Common myeloid progenitor, CD34-positive (primary cell): ENCODE results near the gene RASGRP4.

Experiments used
- CTCF ChIA-PET: fragments of 350-600 bp; sonication (Branson Sonifier 250); formaldehyde crosslinking; loops from one replicate; lab custom pipeline; 2021; ENCODE audit warnings: antibody characterized with exemption; lab: Charles Lee
- POLR2A ChIA-PET: fragments of 350-600 bp; sonication (Branson Sonifier 250); formaldehyde crosslinking; loops from one replicate; lab custom pipeline; 2021; ENCODE audit warnings: antibody characterized with exemption; lab: Charles Lee
- DNase-seq, 3 donors: peaks; one replicate each; pipeline versions ENCODE4 v3.0.0 to v3.0.0-alpha.2; 2013
- H3K27ac ChIP-seq, 2 experiments: 1 replicate in 1 of 2; 2 replicates in 1 of 2; pipeline ENCODE4 v1.7.0; 2013; ENCODE audit warnings: inconsistent platforms in 2 of 2, low read length in 2 of 2, mild to moderate bottlenecking in 2 of 2, low read depth in 1 of 2, moderate library complexity in 1 of 2; ENCODE audit not compliant: severe bottlenecking in 2 of 2, insufficient read depth in 1 of 2, poor library complexity in 1 of 2
- H3K27me3 ChIP-seq, 5 experiments: replicated peaks in 2 of 5; 1 replicate in 3 of 5; 2 replicates in 2 of 5; pipeline versions ENCODE4 v1.6.1 to v1.7.0; 2013; ENCODE audit warnings: low read length in 4 of 5, mild to moderate bottlenecking in 2 of 5, moderate library complexity in 2 of 5, inconsistent platforms in 1 of 5; ENCODE audit not compliant: insufficient read depth in 5 of 5, control insufficient read depth in 4 of 5
- H3K36me3 ChIP-seq, 4 experiments: 1 replicate in 2 of 4; 2 replicates in 2 of 4; pipeline versions ENCODE4 v1.6.1 to v1.7.0; 2013; ENCODE audit warnings: low read length in 3 of 4, control low read depth in 1 of 4, mild to moderate bottlenecking in 1 of 4; ENCODE audit not compliant: control insufficient read depth in 4 of 4, insufficient read depth in 4 of 4
- H3K4me1 ChIP-seq, 4 experiments: 1 replicate in 3 of 4; 2 replicates in 1 of 4; pipeline versions ENCODE4 v1.6.1 to v1.7.1; 2013; ENCODE audit warnings: low read length in 3 of 4, mild to moderate bottlenecking in 3 of 4, control low read depth in 1 of 4, inconsistent platforms in 1 of 4, moderate library complexity in 1 of 4; ENCODE audit not compliant: control insufficient read depth in 4 of 4, insufficient read depth in 4 of 4; ENCODE audit errors: control extremely low read depth in 1 of 4
- H3K4me3 ChIP-seq, 7 experiments: 1 replicate in 4 of 7; 2 replicates in 3 of 7; pipeline versions ENCODE4 v1.5.1 to v1.7.0; 2013; ENCODE audit warnings: mild to moderate bottlenecking in 7 of 7, low read length in 6 of 7, moderate library complexity in 6 of 7, inconsistent platforms in 2 of 7, low read depth in 2 of 7, control low read depth in 1 of 7; ENCODE audit not compliant: insufficient read depth in 4 of 7, control insufficient read depth in 1 of 7; ENCODE audit errors: extremely low read depth in 1 of 7
- H3K9me3 ChIP-seq, 5 experiments: 1 replicate in 4 of 5; 2 replicates in 1 of 5; pipeline versions ENCODE4 v1.6.1 to v1.7.1; 2013; ENCODE audit warnings: low read length in 4 of 5, mild to moderate bottlenecking in 2 of 5, inconsistent platforms in 1 of 5, low read depth in 1 of 5, moderate library complexity in 1 of 5; ENCODE audit not compliant: control insufficient read depth in 4 of 5, insufficient read depth in 2 of 5; ENCODE audit errors: control extremely low read depth in 1 of 5
- WGBS: methylation state at CpG from one replicate; pipeline ENCODE4 v1.1.5; 2013; ENCODE audit not compliant: insufficient coverage; 5-methylcytosine and 5-hydroxymethylcytosine counted together

RASGRP4 gene

DNA sequence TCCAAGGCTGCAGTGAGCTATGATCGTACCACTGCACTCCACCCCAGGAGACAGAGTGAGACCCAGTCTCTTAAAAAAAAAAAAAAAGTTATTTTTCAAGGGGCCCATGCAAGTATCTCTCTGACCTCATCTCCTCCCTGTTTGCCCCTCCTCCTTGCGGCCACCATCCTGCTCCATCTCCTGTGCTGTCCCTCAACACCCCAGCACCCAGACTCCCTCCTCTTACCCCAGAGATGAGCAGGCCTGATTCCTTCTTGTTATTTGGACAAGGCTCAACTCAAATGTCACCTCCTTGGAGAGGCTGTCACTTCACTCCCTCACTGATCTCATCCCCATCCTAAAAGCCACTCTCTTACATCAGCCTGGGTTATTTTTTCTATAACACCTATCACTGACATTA is 11.9 kb upstream of the RASGRP4 start:
- no peak for DNase-seq
- 96% methylated on average over 2 of the region's 2 CpGs for WGBS
- CTCF ChIA-PET: no interaction called here

DNA sequence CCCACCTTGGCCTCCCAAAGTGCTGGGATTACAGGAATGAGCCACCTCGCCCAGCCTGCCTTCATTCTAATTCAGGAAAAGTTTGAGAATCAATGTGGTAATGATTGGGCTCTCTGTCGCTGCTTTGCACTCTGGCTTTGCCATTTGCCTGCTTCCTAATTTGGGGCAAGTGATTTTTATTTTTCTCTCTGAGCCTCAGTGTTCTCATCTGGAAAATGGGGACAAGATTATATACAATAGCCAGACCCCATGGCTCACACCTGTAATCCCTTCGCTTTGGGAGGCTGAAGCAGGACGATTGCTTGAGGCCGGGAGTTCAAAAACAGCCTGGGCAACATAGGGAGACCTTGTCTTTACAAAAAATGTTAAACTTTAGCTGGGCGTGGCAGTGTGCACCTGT is 11.3 kb upstream of the RASGRP4 start:
- ChIA-PET POLR2A (no interaction called here), CTCF (no interaction called here)
- peaks cover 0 to 19% (median 6%) of the 10 kb centered on the region in 4 experiments for H3K4me1 ChIP-seq
- H3K27ac ChIP-seq: no peak overlapping the region
- peaks cover 0 to 16% (median 3%) of the 10 kb centered on the region in 5 experiments for H3K27me3 ChIP-seq
- no peaks in the 10 kb centered on the region for H3K36me3 ChIP-seq
- no peak overlapping the region for H3K4me3 ChIP-seq
- DNase-seq: no peak
- no peaks in the 10 kb centered on the region for H3K9me3 ChIP-seq
- WGBS: 98% methylated on average over 6 of the region's 6 CpGs

More for the DNA sequence above, 11.9 kb upstream of the RASGRP4 start:
- no peaks in the 10 kb centered on the region for H3K36me3 ChIP-seq
- peaks cover 0 to 19% (median 6%) of the 10 kb centered on the region in 4 experiments for H3K4me1 ChIP-seq
- H3K9me3 ChIP-seq: no peaks in the 10 kb centered on the region
- POLR2A ChIA-PET: no interaction called here
- H3K27ac ChIP-seq: no peak overlapping the region
- H3K27me3 ChIP-seq: peaks cover 0 to 16% (median 3%) of the 10 kb centered on the region in 5 experiments
- H3K4me3 ChIP-seq: no peak overlapping the region

DNA sequence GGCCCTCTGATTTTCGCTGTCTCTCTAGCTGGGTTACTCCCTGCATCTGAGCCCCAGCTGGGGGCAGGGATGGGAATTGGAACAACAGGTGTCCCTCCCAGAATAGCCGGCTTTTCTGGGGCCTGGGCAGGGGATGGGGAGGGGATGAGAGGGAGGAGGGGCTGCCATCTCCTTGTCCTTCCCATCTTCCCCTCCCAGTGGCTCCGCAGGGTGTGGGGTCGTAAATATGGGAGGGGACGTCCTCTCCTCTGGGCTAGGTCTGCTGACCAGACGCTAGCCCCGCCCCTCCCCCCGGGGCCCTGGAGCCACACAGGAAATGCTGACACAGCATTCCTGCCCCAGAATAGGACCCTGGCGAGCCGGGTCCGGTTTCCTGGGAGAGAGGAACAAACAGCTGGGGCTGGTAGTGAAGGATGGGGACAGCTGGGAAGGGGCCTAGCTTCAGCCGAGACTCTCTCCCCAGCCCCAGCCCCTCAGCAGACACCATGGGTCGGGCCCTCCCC is 8.6 kb upstream of the RASGRP4 start:
- Histone ChIP-seq H3K36me3 (no peaks in the 10 kb centered on the region), H3K27me3 (peaks cover 0 to 16% (median 3%) of the 10 kb centered on the region in 5 experiments), H3K27ac (no peak overlapping the region), H3K9me3 (no peaks in the 10 kb centered on the region), H3K4me3 (no peak overlapping the region), H3K4me1 (peaks cover under 1 to 20% (median 5%) of the 10 kb centered on the region in 4 experiments)
- no peak for DNase-seq
- whole genome bisulfite sequencing: 44% methylated on average over 9 of the region's 13 CpGs
- ChIA-PET CTCF (interaction anchor here (0.9 to 1.3 kb wide), 2 partner anchors 9 to 19 kb away, joined by 3 to 5 read pairs; partner anchors contain the start of gene RASGRP4), POLR2A (interaction anchor here (0.5 kb wide), 1 partner anchor 429 kb away, joined by 3 read pairs; no protein-coding TSS in a partner anchor)

DNA sequence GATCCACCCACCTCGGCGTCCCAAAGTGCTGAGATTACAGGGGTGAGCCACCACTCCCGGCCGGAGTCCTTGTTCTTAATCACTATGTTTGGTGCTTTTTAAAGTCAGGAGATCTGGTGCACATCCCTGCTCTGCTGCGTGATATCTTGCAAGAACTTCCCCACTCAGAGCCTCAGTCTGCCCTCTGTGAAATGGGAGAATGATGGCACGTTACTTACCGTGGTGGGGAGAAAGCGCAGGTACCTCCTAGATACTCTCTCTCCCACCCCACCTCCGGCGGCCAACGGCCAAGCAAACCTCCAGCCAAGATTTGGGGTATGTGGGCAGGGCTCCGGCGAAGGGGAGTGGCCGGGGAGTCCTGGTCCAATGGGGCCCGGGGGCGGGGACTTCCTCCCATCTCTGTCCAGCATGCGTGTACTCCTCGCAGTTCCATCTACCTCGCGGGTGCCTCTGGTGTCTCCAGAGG is 7.3 kb upstream of the RASGRP4 start, which contains the start of gene RYR1:
Gene RYR1 (plus strand): TSS at position 424 of the 466 bp plus-strand sequence. CDS start 139 bp downstream, outside the sequence.
- Histone ChIP-seq H3K9me3 (no peaks in the 10 kb centered on the region), H3K27ac (no peak within 1 kb of the TSS), H3K36me3 (no peaks in the 10 kb centered on the region), H3K4me1 (peaks cover 3 to 30% (median 8%) of the 10 kb centered on the region in 4 experiments), H3K27me3 (peaks cover 0 to 16% (median 3%) of the 10 kb centered on the region in 5 experiments), H3K4me3 (peak within 1 kb of the TSS in 2 of 7 experiments; percentile 11 to 19)
- POLR2A ChIA-PET: no interaction called here
- CTCF ChIA-PET: no interaction called here
- DNase-seq: peak; percentile 43 to 72 (median 68)
- 27% methylated on average over 14 of the region's 20 CpGs for WGBS

DNA sequence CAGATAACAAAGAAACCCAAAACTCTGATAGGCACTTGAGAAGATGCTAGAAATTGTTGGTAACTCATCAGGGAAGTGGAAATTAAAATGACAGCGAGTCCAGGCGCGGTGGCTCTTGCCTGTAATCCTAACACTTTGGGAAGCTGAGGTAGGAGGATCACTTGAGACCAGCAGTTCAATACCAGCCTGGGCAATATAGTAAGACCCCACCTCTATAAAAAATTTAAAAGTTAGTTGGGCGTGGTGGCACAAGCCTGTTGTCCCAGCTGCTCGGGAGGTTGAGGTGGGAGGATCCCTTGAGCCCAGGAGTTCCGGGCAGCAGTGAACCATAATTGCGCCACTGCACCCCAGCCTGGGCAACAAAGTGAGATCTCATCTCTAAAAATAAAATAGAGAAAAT is 4.9 kb upstream of the RASGRP4 start:
- Histone ChIP-seq H3K27me3 (peaks cover 0 to 16% (median 3%) of the 10 kb centered on the region in 5 experiments), H3K9me3 (no peaks in the 10 kb centered on the region), H3K27ac (no peak overlapping the region), H3K4me3 (no peak overlapping the region), H3K4me1 (peaks cover 3 to 45% (median 15%) of the 10 kb centered on the region in 4 experiments), H3K36me3 (no peaks in the 10 kb centered on the region)
- DNase-seq: no peak
- POLR2A ChIA-PET: no interaction called here
- CTCF ChIA-PET: interaction anchor here (1.3 to 2.3 kb wide), 2 partner anchors 9 to 28 kb away, joined by 4 to 5 read pairs; partner anchors contain the start of gene FAM98C
- 95% methylated on average over 4 of the region's 7 CpGs for WGBS

DNA sequence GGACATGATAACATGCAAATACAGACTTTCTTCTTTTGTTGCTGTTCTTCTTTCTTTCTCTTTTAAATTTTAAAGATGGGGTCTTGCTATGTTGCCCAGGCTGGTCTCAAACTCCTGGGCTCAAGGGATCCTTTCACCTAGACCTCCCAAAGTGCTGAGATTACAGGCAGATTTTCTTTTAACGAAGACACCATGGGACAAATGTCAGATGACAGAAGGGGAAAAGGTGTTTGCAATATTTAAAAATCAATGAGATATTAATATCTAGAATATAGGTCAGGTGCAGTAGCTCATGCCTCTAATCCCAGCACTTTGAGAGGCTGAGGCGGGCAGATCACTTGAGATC is 3.8 kb upstream of the RASGRP4 start:
- CTCF ChIA-PET: no interaction called here
- Histone ChIP-seq H3K4me1 (peaks cover 3 to 52% (median 23%) of the 10 kb centered on the region in 4 experiments), H3K9me3 (no peaks in the 10 kb centered on the region), H3K4me3 (no peak overlapping the region), H3K36me3 (no peaks in the 10 kb centered on the region), H3K27me3 (peaks cover 0 to 14% (median 3%) of the 10 kb centered on the region in 5 experiments), H3K27ac (no peak overlapping the region)
- DNase-seq: no peak
- POLR2A ChIA-PET: no interaction called here
- WGBS: no CpG with 5 or more reads among the region's 2 CpGs
